GM08714 (cell line): ENCODE results near the gene FBXL4.

Experiments used
- H3K4me3 ChIP-seq: fragments of 200-500 bp; sonication (Bioruptor generic); 2 replicates; pipeline ENCODE4 v1.5.1; 2014; ENCODE audit warnings: mild to moderate bottlenecking, low read length, inconsistent platforms
- ZNF274 ChIP-seq: IDR thresholded peaks from 2 replicates; pipeline ENCODE4 v1.6.1; 2012; ENCODE audit warnings: mild to moderate bottlenecking, low read depth, low read length

FBXL4 gene

DNA sequence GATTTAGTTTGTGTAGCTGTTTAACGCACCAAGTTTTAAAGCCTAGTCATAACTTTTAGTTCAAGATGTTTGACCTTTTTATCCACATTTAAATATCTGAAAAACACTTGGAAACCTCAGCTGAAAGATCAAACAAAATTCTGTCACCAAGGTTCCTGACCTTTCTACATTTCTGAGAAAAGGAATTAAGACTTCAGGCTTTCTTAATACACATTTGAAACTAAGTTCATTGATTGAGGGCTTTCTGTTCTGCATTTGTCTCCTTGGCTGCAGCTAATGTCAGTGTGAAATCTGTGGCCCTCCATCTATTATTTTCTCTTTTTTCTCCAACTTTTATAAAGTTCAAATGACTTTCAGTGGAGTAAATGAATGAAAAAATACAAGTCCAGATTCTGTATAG lies 22.7 kb upstream of the FBXL4 start:
- no peak for TF ChIP-seq ZNF274
- no peak overlapping the region for H3K4me3 ChIP-seq

DNA sequence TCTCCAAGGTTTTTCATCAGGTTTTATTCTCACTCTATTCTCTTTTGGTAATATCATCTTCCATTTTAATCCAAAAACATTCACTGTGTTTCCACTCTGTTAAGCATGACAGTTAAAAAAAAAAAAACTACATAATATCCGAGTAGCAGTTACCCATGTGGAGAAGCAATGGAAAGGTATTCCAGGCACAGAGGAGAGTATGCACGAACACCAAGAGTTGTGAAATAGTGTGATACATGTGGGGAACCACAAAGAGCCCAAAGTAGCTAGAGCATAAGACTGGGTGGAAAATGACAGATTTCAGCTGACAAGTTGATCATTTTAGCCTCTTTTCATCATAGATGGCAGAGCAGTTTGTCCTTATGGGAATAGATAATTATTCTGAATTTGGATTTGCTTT lies 19.9 kb upstream of the FBXL4 start:
- TF ChIP-seq ZNF274, result no peak

DNA sequence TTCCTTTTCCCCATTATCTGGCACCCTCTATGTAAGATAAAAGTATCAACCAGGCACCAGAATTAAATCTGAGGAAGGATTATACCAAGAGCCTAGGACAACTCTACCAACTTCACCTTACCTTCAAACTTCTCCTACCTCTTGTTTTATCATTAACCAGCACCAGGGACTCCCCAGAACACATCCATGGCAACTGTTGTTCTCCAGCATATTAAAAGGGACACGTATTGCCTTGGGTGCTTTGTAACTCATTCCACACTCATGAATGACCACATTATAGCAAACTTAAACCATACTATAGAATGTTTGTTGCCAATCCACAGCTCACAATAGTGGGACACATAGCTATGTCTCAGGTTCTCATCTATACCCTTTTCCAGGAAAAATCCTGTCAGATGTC lies 11.9 kb upstream of the FBXL4 start:
- no peak overlapping the region for H3K4me3 ChIP-seq
- TF ChIP-seq ZNF274, result no peak

More for the DNA sequence above, 19.9 kb upstream of the FBXL4 start:
- H3K4me3 ChIP-seq, result no peak overlapping the region

DNA sequence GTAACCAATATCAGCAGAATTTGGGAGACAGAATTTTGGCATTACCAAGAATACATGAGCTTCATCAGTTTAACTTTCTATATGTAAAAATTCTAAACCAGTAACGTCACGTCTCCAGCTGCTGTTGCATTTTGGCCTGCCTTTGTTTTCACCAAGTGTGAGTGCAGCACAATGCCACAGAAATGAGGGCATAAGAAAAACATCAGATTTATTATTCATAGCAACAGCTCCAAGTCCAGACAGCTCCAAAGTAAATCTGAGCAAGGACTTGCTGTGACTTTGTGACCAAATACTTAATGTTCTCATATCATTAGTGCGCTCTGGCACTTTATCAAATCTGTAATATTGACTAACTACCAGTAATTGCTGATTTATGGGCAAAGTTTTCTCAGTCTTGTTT lies 11.0 kb upstream of the FBXL4 start:
- H3K4me3 ChIP-seq, result no peak overlapping the region
- TF ChIP-seq ZNF274, result no peak

DNA sequence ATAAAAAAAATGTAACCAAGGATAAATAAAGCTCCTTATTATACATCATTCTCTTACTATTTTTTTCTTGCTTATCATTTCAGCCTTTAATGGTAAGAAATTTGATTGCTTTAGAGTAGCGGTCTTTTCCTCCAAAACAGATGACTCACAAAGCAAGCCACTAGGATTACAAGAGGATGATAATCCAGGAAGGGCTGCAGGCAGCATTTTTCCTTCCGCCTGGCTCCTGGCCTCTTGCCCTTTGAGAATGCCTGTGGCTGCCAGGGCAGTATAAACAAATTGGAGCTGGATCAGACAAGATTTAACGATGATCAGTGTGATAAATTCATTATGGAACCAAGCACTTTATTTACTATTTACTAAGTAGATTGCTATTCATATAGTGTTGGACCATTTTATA lies 9.7 kb upstream of the FBXL4 start:
- no peak overlapping the region for H3K4me3 ChIP-seq
- no peak for TF ChIP-seq ZNF274

DNA sequence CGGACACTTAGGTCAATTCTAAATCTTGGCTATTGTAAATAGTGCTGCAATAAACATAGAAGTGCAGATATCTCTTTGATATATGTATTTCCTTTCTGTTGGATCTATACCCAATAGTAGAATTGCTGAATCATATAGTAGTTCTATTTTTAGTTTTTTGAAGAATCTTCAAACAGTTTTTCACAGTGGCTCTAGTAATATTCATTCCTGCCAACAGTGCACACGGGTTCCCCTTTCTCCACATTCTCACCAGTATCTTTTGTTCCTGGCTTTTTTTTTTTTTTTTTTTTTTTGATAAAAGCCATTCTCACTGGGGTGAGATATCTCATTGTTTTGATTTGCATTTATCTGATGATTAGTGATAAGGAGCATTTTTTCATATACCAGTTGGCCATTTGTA lies 1.8 kb upstream of the FBXL4 start:
- no peak for TF ChIP-seq ZNF274
- H3K4me3 ChIP-seq, result no peak overlapping the region

DNA sequence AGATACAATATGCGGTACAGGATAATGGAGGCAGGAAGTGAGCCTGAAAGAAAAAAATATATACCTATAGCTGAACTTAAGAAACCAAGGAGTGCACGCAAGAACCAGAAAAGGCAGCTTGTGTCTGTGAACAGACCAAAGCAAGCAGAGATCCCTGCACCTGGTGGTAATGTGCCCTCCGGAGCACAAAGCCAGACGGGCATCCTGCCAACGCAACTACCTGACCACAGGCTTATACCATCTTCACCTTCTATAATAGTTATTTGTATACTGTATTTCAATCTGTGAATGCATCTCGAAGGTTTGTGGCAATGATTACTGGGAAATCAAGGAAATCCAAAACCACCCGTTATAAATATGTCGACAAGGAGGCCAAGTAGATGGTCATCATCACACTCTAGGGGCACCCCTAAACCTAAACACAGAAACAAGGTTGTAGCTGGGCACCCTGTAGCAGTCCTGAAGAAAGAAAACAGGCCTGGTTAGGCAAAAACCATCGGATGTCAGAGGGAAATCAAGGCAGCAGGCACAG lies 801 bp downstream of the FBXL4 start:
- TF ChIP-seq ZNF274, result no peak
- H3K4me3 ChIP-seq, result peak overlapping the region; percentile 99

DNA sequence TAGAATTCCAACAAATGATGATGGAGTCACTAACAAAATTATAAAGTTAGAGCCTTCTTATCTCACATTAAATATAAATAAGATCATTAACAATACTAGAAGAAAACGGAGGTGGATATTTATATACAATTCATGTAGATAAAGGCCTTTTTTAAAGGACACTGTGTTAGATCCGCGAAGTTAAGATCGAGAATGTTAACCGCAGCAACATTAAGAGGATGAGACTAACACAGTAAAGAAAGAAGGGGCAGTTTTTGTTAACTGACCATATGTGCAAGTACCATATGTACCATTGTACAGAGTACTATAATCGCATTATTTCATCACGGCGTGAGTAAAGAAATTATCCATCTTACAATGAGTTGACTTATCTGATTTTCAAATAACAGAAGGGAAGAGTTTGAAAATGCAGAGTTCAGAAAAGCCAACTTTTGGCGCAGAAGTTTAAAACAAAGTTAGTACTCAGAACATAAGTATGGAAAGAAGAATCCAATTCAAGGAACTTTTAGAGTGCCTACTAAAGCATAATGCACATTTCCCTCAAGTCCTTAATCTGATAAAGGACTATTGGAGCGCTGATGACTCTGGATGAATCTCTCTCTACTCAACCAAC lies 1.4 kb downstream of the FBXL4 start:
- H3K4me3 ChIP-seq, result peak overlapping the region; percentile 99
- no peak for TF ChIP-seq ZNF274

DNA sequence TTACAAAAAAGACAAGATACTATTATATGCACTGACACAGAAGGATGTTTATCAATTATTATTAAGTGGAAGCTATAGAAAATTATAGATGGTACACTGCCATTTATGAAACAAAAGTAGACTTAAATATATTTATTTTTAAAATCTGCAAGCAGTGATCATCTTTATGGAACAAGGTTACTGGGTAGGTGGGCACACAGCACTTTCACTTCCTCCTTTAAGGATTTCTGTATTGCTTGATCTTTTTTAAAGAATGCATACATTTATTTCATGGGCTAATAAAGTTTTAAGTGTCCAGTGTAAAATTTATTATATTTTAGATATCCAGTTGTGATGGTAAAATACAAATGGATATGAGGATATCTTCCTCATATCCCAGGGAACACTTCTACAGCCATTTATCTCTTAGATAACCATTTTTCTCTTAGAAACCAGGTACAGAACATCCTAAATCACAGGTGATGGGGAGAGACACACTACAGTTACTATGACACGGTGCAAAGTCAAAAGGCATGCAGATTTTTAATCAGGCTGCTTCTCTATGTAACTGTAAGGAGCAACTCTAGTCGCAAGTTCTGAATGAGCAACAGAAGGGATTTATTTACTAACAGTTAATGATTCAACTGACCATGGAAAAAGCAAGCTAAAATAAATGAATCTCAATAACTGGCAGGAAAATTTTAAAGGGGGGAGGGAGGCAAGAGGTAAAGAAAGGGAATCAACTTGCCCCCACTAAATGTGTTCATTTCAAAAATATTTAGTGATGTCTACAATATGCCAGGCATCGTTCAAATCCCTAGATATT lies 2.2 kb downstream of the FBXL4 start:
- H3K4me3 ChIP-seq, result no peak overlapping the region
- TF ChIP-seq ZNF274, result no peak

DNA sequence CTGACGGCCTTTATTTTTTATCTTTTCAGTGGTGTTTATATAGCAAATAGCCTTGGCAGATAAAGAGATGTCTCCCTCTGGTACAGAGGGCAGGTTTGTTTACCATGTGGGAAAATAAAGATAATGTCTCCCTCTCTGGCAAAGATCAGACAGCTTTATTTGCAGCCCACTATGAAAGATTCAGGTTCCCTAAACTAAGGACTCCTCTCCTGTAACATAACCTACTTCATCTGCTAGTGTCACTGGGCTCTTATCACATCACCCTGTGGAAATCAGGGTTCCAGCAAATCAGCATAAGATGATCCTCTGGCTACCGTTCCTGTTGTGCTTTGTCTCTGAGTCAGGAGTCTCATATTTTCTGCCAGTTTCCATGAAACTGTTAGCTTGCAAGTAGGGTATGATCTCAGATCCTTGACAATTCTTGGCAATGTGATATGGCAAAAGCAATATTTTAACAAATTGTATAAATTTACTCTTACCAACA lies 3.1 kb downstream of the FBXL4 start:
- no peak for TF ChIP-seq ZNF274
- H3K4me3 ChIP-seq, result no peak overlapping the region

DNA sequence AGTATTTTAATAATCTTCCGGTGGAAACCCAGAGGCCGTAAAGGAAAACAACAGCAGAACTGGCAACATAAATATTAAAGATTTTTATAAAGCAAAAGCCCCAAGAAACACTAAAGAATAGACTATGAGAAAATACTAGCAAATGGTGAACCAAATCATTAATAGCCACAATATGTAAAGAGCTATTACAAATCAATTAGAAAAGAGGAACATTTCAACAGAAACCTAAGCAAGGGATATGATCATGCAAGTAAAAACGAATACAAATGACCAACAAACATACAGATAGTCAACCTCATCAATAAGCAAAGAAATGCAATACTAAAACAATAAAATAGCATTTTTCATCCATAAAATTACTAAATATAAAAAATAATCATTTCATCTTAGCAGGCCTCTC lies 3.6 kb downstream of the FBXL4 start:
- H3K4me3 ChIP-seq, result no peak overlapping the region

DNA sequence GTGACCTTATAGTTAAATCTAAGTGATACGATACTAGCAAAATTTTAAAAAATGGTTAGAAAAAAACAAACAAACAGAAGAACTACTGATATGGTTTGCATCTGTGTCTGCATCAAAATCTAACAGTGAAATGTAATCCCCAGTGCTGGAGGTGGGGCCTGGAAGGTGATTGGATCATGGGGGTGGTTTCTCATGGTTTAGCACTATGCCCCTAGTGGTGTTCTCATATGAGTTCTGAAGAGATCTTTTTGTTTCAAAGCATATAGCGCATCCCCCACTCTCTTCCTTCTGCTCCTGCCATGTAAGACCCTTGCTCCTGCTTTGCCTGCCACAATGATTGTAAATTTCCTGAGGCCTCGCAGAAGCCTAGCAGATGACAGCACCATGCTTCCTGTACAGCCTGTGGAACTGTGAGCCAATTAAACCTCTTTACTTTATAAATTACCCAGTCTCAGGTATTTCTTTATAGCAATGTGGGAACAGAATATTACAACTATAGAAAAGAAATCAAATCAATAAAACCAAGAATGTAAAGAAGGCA lies 5.4 kb downstream of the FBXL4 start:
- no peak for TF ChIP-seq ZNF274
- H3K4me3 ChIP-seq, result no peak overlapping the region

More for the DNA sequence above, 3.6 kb downstream of the FBXL4 start:
- TF ChIP-seq ZNF274, result no peak

DNA sequence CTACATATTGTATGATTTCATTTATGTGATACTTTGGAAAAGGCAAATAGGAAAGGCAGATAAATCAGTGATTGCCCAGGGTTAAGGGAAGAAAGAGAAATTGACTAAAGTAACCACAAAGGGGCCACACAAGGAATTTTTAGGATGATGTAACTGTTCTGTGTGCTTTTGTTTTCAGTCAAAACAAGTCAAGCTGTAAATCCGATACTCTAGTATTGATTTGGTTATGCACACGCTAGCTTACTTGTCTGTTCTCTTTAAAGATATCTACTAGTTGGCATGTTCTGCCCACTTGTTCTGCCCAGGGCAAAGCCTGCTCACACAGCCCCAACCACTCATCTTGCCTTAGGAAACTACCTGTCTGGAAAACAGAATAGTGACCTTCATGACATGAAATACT lies 6.4 kb downstream of the FBXL4 start:
- no peak overlapping the region for H3K4me3 ChIP-seq
- TF ChIP-seq ZNF274, result no peak

DNA sequence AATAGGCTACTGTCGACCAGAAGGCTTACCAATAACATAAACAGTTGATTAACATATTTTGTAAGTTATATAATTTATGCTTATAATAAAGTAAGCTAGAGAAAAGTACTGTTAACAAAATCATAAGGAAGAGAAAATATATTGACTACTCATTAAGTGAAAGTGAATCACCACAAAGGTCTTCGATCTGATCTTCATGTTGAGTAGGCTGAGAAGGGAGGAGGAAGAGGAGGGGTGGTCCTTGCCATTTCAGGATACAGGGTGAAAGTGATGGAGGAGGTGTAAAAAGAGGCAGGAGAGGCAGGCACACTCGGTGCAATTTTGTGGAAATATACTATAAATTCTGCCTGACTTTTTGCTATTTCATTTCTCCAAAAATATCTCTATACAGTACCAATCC lies 10.4 kb downstream of the FBXL4 start:
- H3K4me3 ChIP-seq, result no peak overlapping the region
- no peak for TF ChIP-seq ZNF274

DNA sequence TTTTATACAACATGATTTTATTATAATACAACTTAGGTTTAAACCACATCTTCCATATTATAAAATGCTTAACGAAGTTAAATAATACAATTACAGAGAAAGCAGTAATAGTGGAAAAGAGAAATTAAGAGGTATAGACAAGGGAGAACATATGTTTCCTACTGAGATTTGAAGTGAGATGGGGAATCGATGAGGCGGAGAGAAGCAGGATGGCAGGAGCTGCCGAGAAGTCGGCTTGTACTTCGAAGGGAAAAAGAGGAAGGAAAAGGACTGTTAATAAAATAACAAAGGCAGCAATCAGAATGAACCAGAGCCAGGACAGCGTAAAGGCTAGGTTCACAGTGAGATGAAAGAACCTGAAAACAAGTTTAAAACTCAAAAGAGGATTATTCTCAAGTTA lies 15.4 kb downstream of the FBXL4 start:
- no peak for TF ChIP-seq ZNF274
- H3K4me3 ChIP-seq, result no peak overlapping the region
